HepG2 (cell line): ENCODE data around the gene CAD. TPM values are rescaled to one million over a fixed set of nuclear protein-coding genes. Genes with fewer than 3 reads are reported as not detected.

Experiments
- BHLHE40 ChIP-seq: IDR thresholded peaks from 2 replicates; pipeline ENCODE4 v1.6.1; 2011; ENCODE audit warnings: low read length, improper control_type of control experiment
- KDM2A ChIP-seq: sonication (generic); formaldehyde crosslinking; IDR thresholded peaks from 2 replicates; pipeline ENCODE4 v1.4.0; 2020; ENCODE audit warnings: low read depth, missing genetic modification reagents, borderline replicate concordance
- NBN ChIP-seq: fragments of 450-650 bp; conservative IDR thresholded peaks from 2 replicates; pipeline ENCODE4 v1.6.1; 2017
- NKX3-1 ChIP-seq: sonication (generic); formaldehyde crosslinking; IDR thresholded peaks from 2 replicates; pipeline ENCODE4 v1.5.0; 2020; ENCODE audit warnings: missing genetic modification reagents
- NONO ChIP-seq, 2 experiments: fragments of 450-650 bp in 1 of 2; sonication (generic) in 1 of 2; formaldehyde crosslinking in 1 of 2; IDR thresholded peaks in 1 of 2; conservative IDR thresholded peaks in 1 of 2; 2 replicates each; pipeline versions ENCODE4 v1.6.1 to v1.8.0; 2017 to 2022; ENCODE audit warnings: mild to moderate bottlenecking in 1 of 2, missing genetic modification reagents in 1 of 2, moderate library complexity in 1 of 2
- PRPF4 ChIP-seq: fragments of 200-400 bp; formaldehyde crosslinking; IDR thresholded peaks from 2 replicates; pipeline ENCODE4 v1.6.1; 2016; ENCODE audit warnings: low read length, low read depth; ENCODE audit not compliant: poor library complexity, severe bottlenecking
- TBX3 ChIP-seq: fragments of 450-650 bp; IDR thresholded peaks from 2 replicates; pipeline ENCODE4 v1.6.1; 2017; ENCODE audit warnings: antibody characterized with exemption, mild to moderate bottlenecking, inconsistent platforms, borderline replicate concordance
- TEAD3 ChIP-seq: optimal IDR thresholded peaks from 2 replicates; pipeline ENCODE3; 2016; ENCODE audit warnings: borderline replicate concordance
- THAP11 ChIP-seq: IDR thresholded peaks from 2 replicates; pipeline ENCODE4 v1.6.1; 2016; ENCODE audit warnings: missing biosample characterization, missing genetic modification reagents
- ZNF12 ChIP-seq: sonication (generic); formaldehyde crosslinking; IDR thresholded peaks from 2 replicates; pipeline ENCODE4 v1.5.0; 2020; ENCODE audit warnings: missing genetic modification reagents
- ZNF180 ChIP-seq: sonication (generic); formaldehyde crosslinking; IDR thresholded peaks from 2 replicates; pipeline ENCODE4 v1.4.0; 2020; ENCODE audit warnings: low read depth, missing genetic modification reagents, borderline replicate concordance
- ZNF552 ChIP-seq: sonication (generic); formaldehyde crosslinking; IDR thresholded peaks from 2 replicates; pipeline ENCODE4 v1.9.0; 2022; ENCODE audit warnings: missing genetic modification reagents, mild to moderate bottlenecking, borderline replicate concordance
- ZNF772 ChIP-seq: sonication (generic); formaldehyde crosslinking; IDR thresholded peaks from 2 replicates; pipeline ENCODE4 v1.5.0; 2020; ENCODE audit warnings: mild to moderate bottlenecking, missing genetic modification reagents
- ZNF816 ChIP-seq: sonication (generic); formaldehyde crosslinking; IDR thresholded peaks from 2 replicates; pipeline ENCODE4 v1.8.0; 2022; ENCODE audit warnings: missing genetic modification reagents, mild to moderate bottlenecking, borderline replicate concordance
- polyA plus RNA-seq, 8 experiments: library from polyadenylated mRNA; depleted of rRNA in 3 of 8; stranded (reverse) in 7 of 8; unstranded in 1 of 8; fragments of >200 nt; fragmentation: Illumina TruSeq in 4 of 8; extraction: Trizol in 4 of 8; gene quantifications; 2 replicates each; pipeline versions ENCODE4 v1.2.1 to v1.2.3, GENCODE V29; 2011 to 2016; ENCODE audit warnings: low read depth in 4 of 8, missing spikeins in 1 of 8, mixed read lengths in 1 of 8; ENCODE audit not compliant: insufficient read depth in 1 of 8
- total RNA-seq, 5 experiments: library from RNA; depleted of rRNA; stranded (reverse); fragments of >200 nt; fragmentation: Illumina TruSeq; extraction: Trizol; gene quantifications; 2 replicates each; pipeline ENCODE4 v1.2.3, GENCODE V29; 2016; ENCODE audit warnings: low read depth in 1 of 5
- TF ChIP-seq, protein P1 (sequence below), 2 experiments: fragments of 450-650 bp in 1 of 2; sonication (generic) in 1 of 2; formaldehyde crosslinking in 1 of 2; IDR thresholded peaks; 2 replicates each; pipeline versions ENCODE4 v1.6.1 to v1.8.0; 2016 to 2022; ENCODE audit warnings: antibody characterized with exemption in 1 of 2, mild to moderate bottlenecking in 1 of 2, missing genetic modification reagents in 1 of 2
- TF ChIP-seq, protein P2 (sequence below): sonication (generic); formaldehyde crosslinking; IDR thresholded peaks from 2 replicates; pipeline ENCODE4 v1.5.0; 2020; ENCODE audit warnings: missing genetic modification reagents
- TF ChIP-seq, protein P3 (sequence below): sonication (generic); formaldehyde crosslinking; IDR thresholded peaks from 2 replicates; pipeline ENCODE4 v1.4.0; 2020; ENCODE audit warnings: mild to moderate bottlenecking, missing genetic modification reagents

The CAD gene
- total and polyA plus RNA-seq, 2 of the 13 experiments (the other 11 are each of a cell fraction or from before 2014, with no cell fraction given) = 21.7 to 37.0 TPM

- TF ChIP-seq, protein P1, sequence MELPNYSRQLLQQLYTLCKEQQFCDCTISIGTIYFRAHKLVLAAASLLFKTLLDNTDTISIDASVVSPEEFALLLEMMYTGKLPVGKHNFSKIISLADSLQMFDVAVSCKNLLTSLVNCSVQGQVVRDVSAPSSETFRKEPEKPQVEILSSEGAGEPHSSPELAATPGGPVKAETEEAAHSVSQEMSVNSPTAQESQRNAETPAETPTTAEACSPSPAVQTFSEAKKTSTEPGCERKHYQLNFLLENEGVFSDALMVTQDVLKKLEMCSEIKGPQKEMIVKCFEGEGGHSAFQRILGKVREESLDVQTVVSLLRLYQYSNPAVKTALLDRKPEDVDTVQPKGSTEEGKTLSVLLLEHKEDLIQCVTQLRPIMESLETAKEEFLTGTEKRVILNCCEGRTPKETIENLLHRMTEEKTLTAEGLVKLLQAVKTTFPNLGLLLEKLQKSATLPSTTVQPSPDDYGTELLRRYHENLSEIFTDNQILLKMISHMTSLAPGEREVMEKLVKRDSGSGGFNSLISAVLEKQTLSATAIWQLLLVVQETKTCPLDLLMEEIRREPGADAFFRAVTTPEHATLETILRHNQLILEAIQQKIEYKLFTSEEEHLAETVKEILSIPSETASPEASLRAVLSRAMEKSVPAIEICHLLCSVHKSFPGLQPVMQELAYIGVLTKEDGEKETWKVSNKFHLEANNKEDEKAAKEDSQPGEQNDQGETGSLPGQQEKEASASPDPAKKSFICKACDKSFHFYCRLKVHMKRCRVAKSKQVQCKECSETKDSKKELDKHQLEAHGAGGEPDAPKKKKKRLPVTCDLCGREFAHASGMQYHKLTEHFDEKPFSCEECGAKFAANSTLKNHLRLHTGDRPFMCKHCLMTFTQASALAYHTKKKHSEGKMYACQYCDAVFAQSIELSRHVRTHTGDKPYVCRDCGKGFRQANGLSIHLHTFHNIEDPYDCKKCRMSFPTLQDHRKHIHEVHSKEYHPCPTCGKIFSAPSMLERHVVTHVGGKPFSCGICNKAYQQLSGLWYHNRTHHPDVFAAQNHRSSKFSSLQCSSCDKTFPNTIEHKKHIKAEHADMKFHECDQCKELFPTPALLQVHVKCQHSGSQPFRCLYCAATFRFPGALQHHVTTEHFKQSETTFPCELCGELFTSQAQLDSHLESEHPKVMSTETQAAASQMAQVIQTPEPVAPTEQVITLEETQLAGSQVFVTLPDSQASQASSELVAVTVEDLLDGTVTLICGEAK (IDR thresholded peaks at IDR 0.05) = no peak
- TF ChIP-seq, protein P1 (CRISPR knock-in tag; IDR thresholded peaks at IDR 0.05) = peak; percentile 72
- TF ChIP-seq KDM2A (CRISPR knock-in tag) (peak; percentile 78; the same call in 1 of the 2 replicates), THAP11 (peak; percentile 84), ZNF12 (CRISPR knock-in tag) (no peak), PRPF4 (no peak), TBX3 (no peak), NONO (IDR thresholded peaks at IDR 0.05) (no peak), NONO (CRISPR knock-in tag; conservative IDR thresholded peaks at IDR 0.05) (peak; percentile 86), NKX3-1 (peak; percentile 77), NBN (no peak), ZNF772 (CRISPR knock-in tag) (peak; percentile 92), ZNF180 (0 out of 2 replicates have a peak, but pooled peaks have one; percentile 49), BHLHE40 (0 out of 2 replicates have a peak, but pooled peaks have one; percentile 33), TEAD3 (no peak), ZNF552 (CRISPR knock-in tag) (peak; percentile 77; the same call in 1 of the 2 replicates), ZNF816 (CRISPR knock-in tag) (peak; percentile 60; the same call in 1 of the 2 replicates)
- TF ChIP-seq, protein P2, sequence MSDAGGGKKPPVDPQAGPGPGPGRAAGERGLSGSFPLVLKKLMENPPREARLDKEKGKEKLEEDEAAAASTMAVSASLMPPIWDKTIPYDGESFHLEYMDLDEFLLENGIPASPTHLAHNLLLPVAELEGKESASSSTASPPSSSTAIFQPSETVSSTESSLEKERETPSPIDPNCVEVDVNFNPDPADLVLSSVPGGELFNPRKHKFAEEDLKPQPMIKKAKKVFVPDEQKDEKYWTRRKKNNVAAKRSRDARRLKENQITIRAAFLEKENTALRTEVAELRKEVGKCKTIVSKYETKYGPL (CRISPR knock-in tag) = no peak; the same call in 1 of the 2 replicates
- TF ChIP-seq, protein P3, sequence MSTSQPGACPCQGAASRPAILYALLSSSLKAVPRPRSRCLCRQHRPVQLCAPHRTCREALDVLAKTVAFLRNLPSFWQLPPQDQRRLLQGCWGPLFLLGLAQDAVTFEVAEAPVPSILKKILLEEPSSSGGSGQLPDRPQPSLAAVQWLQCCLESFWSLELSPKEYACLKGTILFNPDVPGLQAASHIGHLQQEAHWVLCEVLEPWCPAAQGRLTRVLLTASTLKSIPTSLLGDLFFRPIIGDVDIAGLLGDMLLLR = no peak
Observed at GRCh38 chr2:27211943-27212625, 5.1 kb upstream of the CAD start, which contains the start of the genes ATRAID and SLC5A6 (continued).
